HepG2 (cell line): ENCODE data around the gene CARS2. TPM values are rescaled to one million over a fixed set of nuclear protein-coding genes. Genes with fewer than 3 reads are reported as not detected.

Experiments used
- ATAC-seq: fragments of 200-7000 bp; cut with Tn5 transposase; 3 replicates; pipeline ENCODE4 v1.9.1; 2020; ENCODE audit warnings: mild to moderate bottlenecking, moderate library complexity
- BruUV-seq: library from RNA; stranded (reverse); fragments of 400-500 nt; replicated peaks from 2 replicates; lab custom pipeline; 2021; lab: Mats Ljungman, UMichigan
- CTCF ChIA-PET: fragments of 300-600 bp; formaldehyde crosslinking; extraction: SDS; loops from one replicate; lab custom pipeline; 2021; ENCODE audit warnings: low total read pairs, inconsistent platforms, low intra/inter-chr PET ratio; lab: Yijun Ruan, JAX
- POLR2A ChIA-PET: fragments of 350-600 bp; sonication (Branson Sonifier 250); formaldehyde crosslinking; loops from one replicate; lab custom pipeline; 2020; ENCODE audit warnings: antibody characterized with exemption, inconsistent platforms; lab: Yijun Ruan, JAX
- DNase-seq: peaks from one replicate; pipeline ENCODE4 v3.0.0-alpha.2; 2015; ENCODE audit warnings: low spot score
- FAIRE-seq: peaks from 3 replicates; lab custom pipeline; 2011; peaks lifted over from hg19 to GRCh38; lab: Jason Lieb, UNC
- H2AFZ ChIP-seq: one replicate; pipeline ENCODE4 v1.6.1; 2011; ENCODE audit warnings: low read length, inconsistent platforms
- H3K27ac ChIP-seq: fragments of 300-600 bp; 3 replicates; pipeline ENCODE4 v1.8.0; 2011; ENCODE audit warnings: mixed run types, mild to moderate bottlenecking, mixed read lengths, low read length, inconsistent platforms; ENCODE audit not compliant: insufficient read depth; ENCODE audit errors: extremely low read length
- H3K27me3 ChIP-seq, 2 experiments: fragments of 200-600 bp in 1 of 2; 2 replicates in 1 of 2; 3 replicates in 1 of 2; pipeline versions ENCODE4 v1.6.0 to v1.8.0; 2011; ENCODE audit warnings: low read length in 2 of 2, mild to moderate bottlenecking in 2 of 2, moderate library complexity in 2 of 2, inconsistent platforms in 1 of 2; ENCODE audit not compliant: insufficient read depth in 2 of 2, control insufficient read depth in 1 of 2
- H3K36me3 ChIP-seq, 2 experiments: fragments of 200-600 bp in 1 of 2; replicated peaks in 1 of 2; 2 replicates in 1 of 2; 3 replicates in 1 of 2; pipeline versions ENCODE4 v1.5.1 to v1.8.0; 2011; ENCODE audit warnings: low read length in 2 of 2, inconsistent platforms in 1 of 2; ENCODE audit not compliant: insufficient read depth in 2 of 2, control insufficient read depth in 1 of 2
- H3K4me1 ChIP-seq: 2 replicates; pipeline ENCODE4 v1.5.1; 2012; ENCODE audit warnings: low read length, inconsistent platforms; ENCODE audit not compliant: insufficient read depth
- H3K4me2 ChIP-seq: 2 replicates; pipeline ENCODE4 v1.6.0; 2011; ENCODE audit warnings: low read depth, low read length, inconsistent platforms
- H3K4me3 ChIP-seq, 3 experiments: fragments of 200-600 bp in 1 of 3; sonication (generic), shearing (Covaris generic) in 1 of 3; replicated peaks in 1 of 3; 2 replicates each; pipeline ENCODE4 v1.5.1; 2011 to 2016; ENCODE audit warnings: low read length in 3 of 3, inconsistent platforms in 2 of 3, low read depth in 2 of 3, mild to moderate bottlenecking in 2 of 3, control low read depth in 1 of 3, mixed read lengths in 1 of 3; ENCODE audit not compliant: insufficient read depth in 1 of 3
- H3K79me2 ChIP-seq: one replicate; pipeline ENCODE4 v1.6.1; 2011; ENCODE audit warnings: low read length, inconsistent platforms; ENCODE audit not compliant: insufficient read depth
- H3K9ac ChIP-seq: 2 replicates; pipeline ENCODE4 v1.6.0; 2011; ENCODE audit warnings: mild to moderate bottlenecking, low read depth, low read length, inconsistent platforms; ENCODE audit not compliant: insufficient read depth
- H3K9me3 ChIP-seq: 2 replicates; pipeline ENCODE4 v1.5.1; 2012; ENCODE audit warnings: mild to moderate bottlenecking, low read length
- H4K20me1 ChIP-seq: 2 replicates; pipeline ENCODE4 v1.6.0; 2011; ENCODE audit warnings: inconsistent platforms, mild to moderate bottlenecking, low read length, moderate library complexity; ENCODE audit not compliant: insufficient read depth
- GABPB1 ChIP-seq: IDR thresholded peaks from 2 replicates; pipeline ENCODE4 v1.6.1; 2016; ENCODE audit warnings: mild to moderate bottlenecking, missing genetic modification reagents, moderate library complexity, missing compliant biosample characterization
- MTF1 ChIP-seq: sonication (generic); formaldehyde crosslinking; IDR thresholded peaks from 2 replicates; pipeline ENCODE4 v1.5.0; 2020; ENCODE audit warnings: missing genetic modification reagents
- RAD21 ChIP-seq: fragments of 450-650 bp; formaldehyde crosslinking; IDR thresholded peaks from 2 replicates; pipeline ENCODE4 v1.5.0; 2020; ENCODE audit warnings: mild to moderate bottlenecking
- SMYD3 ChIP-seq: sonication (generic); formaldehyde crosslinking; IDR thresholded peaks from 2 replicates; pipeline ENCODE4 v1.8.1; 2023; ENCODE audit warnings: mild to moderate bottlenecking, missing genetic modification reagents
- THYN1 ChIP-seq: sonication (generic); formaldehyde crosslinking; IDR thresholded peaks from 2 replicates; pipeline ENCODE4 v1.8.1; 2023; ENCODE audit warnings: low read depth, mild to moderate bottlenecking, moderate library complexity, missing genetic modification reagents, borderline replicate concordance
- ZFAT ChIP-seq: sonication (generic); formaldehyde crosslinking; conservative IDR thresholded peaks from 2 replicates; pipeline ENCODE4 v1.8.1; 2023; ENCODE audit warnings: missing genetic modification reagents, inconsistent platforms
- ZNF17 ChIP-seq: sonication (generic); formaldehyde crosslinking; IDR thresholded peaks from 2 replicates; pipeline ENCODE4 v1.5.0; 2020; ENCODE audit warnings: mild to moderate bottlenecking, missing genetic modification reagents
- ZNF33B ChIP-seq: sonication (generic); formaldehyde crosslinking; IDR thresholded peaks from 2 replicates; pipeline ENCODE4 v1.5.1; 2020; ENCODE audit warnings: mild to moderate bottlenecking, missing genetic modification reagents
- ZNF879 ChIP-seq: sonication (generic); formaldehyde crosslinking; IDR thresholded peaks from 2 replicates; pipeline ENCODE4 v1.8.1; 2023; ENCODE audit warnings: missing genetic modification reagents
- ZNF883 ChIP-seq: sonication (generic); formaldehyde crosslinking; IDR thresholded peaks from 2 replicates; pipeline ENCODE4 v1.5.1; 2020; ENCODE audit warnings: mild to moderate bottlenecking, missing genetic modification reagents; ENCODE audit errors: not compliant biosample characterization
- WGBS: methylation state at CpG from one replicate; pipeline ENCODE4 v1.1.6; 2017; ENCODE audit warnings: low lambda C conversion rate; 5-methylcytosine and 5-hydroxymethylcytosine counted together
- in situ Hi-C: cut with HindIII; loops from 2 replicates; pipeline ENCODE4 v1.10.0; 2017; ENCODE audit warnings: low pct_unique_long_range_greater_than_20kb; ENCODE audit not compliant: extremely low pct_ligation_motif_present
- intact Hi-C: fragments of 100-400 bp; cut with micrococcal nuclease; formaldehyde crosslinking; loops from one replicate; pipeline ENCODE4 v1.10.0; 2022; ENCODE audit not compliant: unreplicated experiment
- polyA plus RNA-seq, 8 experiments: library from polyadenylated mRNA; depleted of rRNA in 3 of 8; stranded (reverse) in 7 of 8; unstranded in 1 of 8; fragments of >200 nt; fragmentation: Illumina TruSeq in 4 of 8; extraction: Trizol in 4 of 8; gene quantifications; 2 replicates each; pipeline versions ENCODE4 v1.2.1 to v1.2.3, GENCODE V29; 2011 to 2016; ENCODE audit warnings: low read depth in 4 of 8, missing spikeins in 1 of 8, mixed read lengths in 1 of 8; ENCODE audit not compliant: insufficient read depth in 1 of 8
- total RNA-seq, 5 experiments: library from RNA; depleted of rRNA; stranded (reverse); fragments of >200 nt; fragmentation: Illumina TruSeq; extraction: Trizol; gene quantifications; 2 replicates each; pipeline ENCODE4 v1.2.3, GENCODE V29; 2016; ENCODE audit warnings: low read depth in 1 of 5
- TF ChIP-seq, protein P1 (sequence below): IDR thresholded peaks from 2 replicates; pipeline ENCODE4 v1.6.1; 2018; ENCODE audit warnings: missing genetic modification reagents
- TF ChIP-seq, protein P2 (sequence below): sonication (generic); formaldehyde crosslinking; IDR thresholded peaks from 2 replicates; pipeline ENCODE4 v1.5.0; 2020; ENCODE audit warnings: missing genetic modification reagents
- TF ChIP-seq, protein P3 (sequence below): sonication (generic); formaldehyde crosslinking; IDR thresholded peaks from 2 replicates; pipeline ENCODE4 v1.5.0; 2020; ENCODE audit warnings: missing genetic modification reagents, mild to moderate bottlenecking, borderline replicate concordance
- TF ChIP-seq, protein P4 (sequence below): sonication (generic); formaldehyde crosslinking; IDR thresholded peaks from 2 replicates; pipeline ENCODE4 v1.4.0; 2020; ENCODE audit warnings: missing genetic modification reagents
- TF ChIP-seq, protein P5 (sequence below): sonication (generic); formaldehyde crosslinking; IDR thresholded peaks from 2 replicates; pipeline ENCODE4 v1.5.1; 2020; ENCODE audit warnings: mild to moderate bottlenecking, moderate library complexity, missing genetic modification reagents
- TF ChIP-seq, protein P6 (sequence below): sonication (generic); formaldehyde crosslinking; IDR thresholded peaks from 2 replicates; pipeline ENCODE4 v1.4.0; 2020; ENCODE audit warnings: missing genetic modification reagents

The CARS2 gene
- total and polyA plus RNA-seq, 2 of the 13 experiments (the other 11 are each of a cell fraction or from before 2014, with no cell fraction given) = 41.1 to 59.3 TPM

DNA sequence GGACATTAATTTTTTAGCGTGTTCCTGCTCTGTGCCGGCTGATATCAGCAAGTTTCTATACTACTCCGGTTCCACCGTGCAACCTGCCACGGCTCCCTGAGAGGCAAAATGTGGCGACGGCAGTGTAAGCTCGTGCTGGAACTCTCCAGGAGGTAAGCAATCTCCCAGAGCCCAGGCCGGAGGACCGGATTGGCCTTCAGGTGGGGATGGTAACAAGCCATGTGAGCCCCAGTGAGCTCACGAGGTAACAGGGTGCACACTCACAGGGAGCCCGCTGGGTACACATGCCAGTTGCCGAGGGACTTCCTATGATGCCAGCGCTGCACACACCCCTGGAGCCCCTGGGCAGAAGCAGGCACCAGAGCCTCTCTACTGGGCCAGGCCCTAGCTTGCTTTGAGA lies 52.1 kb downstream of the CARS2 start:
- H3K27me3 ChIP-seq = no peaks in the 10 kb centered on the region
- no peaks in the 10 kb centered on the region for H3K79me2 ChIP-seq
- ATAC-seq (no peak), FAIRE-seq (no peak), DNase-seq (no peak)
- H3K4me3 ChIP-seq = no peak overlapping the region
- no peak overlapping the region for H3K4me2 ChIP-seq
- H3K9me3 ChIP-seq = no peaks in the 10 kb centered on the region
- H3K36me3 ChIP-seq = peaks cover 4 to 35% of the 10 kb centered on the region in 2 experiments
- H3K4me1 ChIP-seq = no peaks in the 10 kb centered on the region
- H3K27ac ChIP-seq = no peak overlapping the region
- CTCF ChIA-PET = no interaction called here
- 98% methylated on average over 11 of the region's 14 CpGs for WGBS
- in situ Hi-C loops (no loop called here), intact Hi-C loops (no loop called here)
- H4K20me1 ChIP-seq = no peaks in the 10 kb centered on the region
- no peak overlapping the region for H3K9ac ChIP-seq
- POLR2A ChIA-PET = no interaction called here
- H2AFZ ChIP-seq = no peak overlapping the region
- BruUV-seq = no TSS peak
- TF ChIP-seq RAD21 (CRISPR knock-in tag) (no peak), ZFAT (CRISPR knock-in tag) (no peak), MTF1 (CRISPR knock-in tag) (no peak), ZNF883 (CRISPR knock-in tag) (no peak), ZNF879 (CRISPR knock-in tag) (no peak), THYN1 (CRISPR knock-in tag) (no peak), SMYD3 (CRISPR knock-in tag) (no peak), GABPB1 (CRISPR knock-in tag) (no peak), ZNF17 (CRISPR knock-in tag) (no peak), ZNF33B (CRISPR knock-in tag) (no peak)
- TF ChIP-seq, protein P1, sequence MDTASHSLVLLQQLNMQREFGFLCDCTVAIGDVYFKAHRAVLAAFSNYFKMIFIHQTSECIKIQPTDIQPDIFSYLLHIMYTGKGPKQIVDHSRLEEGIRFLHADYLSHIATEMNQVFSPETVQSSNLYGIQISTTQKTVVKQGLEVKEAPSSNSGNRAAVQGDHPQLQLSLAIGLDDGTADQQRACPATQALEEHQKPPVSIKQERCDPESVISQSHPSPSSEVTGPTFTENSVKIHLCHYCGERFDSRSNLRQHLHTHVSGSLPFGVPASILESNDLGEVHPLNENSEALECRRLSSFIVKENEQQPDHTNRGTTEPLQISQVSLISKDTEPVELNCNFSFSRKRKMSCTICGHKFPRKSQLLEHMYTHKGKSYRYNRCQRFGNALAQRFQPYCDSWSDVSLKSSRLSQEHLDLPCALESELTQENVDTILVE (CRISPR knock-in tag) = no peak
- TF ChIP-seq, protein P2, sequence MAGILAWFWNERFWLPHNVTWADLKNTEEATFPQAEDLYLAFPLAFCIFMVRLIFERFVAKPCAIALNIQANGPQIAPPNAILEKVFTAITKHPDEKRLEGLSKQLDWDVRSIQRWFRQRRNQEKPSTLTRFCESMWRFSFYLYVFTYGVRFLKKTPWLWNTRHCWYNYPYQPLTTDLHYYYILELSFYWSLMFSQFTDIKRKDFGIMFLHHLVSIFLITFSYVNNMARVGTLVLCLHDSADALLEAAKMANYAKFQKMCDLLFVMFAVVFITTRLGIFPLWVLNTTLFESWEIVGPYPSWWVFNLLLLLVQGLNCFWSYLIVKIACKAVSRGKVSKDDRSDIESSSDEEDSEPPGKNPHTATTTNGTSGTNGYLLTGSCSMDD (CRISPR knock-in tag) = no peak
- TF ChIP-seq, protein P3, sequence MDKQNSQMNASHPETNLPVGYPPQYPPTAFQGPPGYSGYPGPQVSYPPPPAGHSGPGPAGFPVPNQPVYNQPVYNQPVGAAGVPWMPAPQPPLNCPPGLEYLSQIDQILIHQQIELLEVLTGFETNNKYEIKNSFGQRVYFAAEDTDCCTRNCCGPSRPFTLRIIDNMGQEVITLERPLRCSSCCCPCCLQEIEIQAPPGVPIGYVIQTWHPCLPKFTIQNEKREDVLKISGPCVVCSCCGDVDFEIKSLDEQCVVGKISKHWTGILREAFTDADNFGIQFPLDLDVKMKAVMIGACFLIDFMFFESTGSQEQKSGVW = no peak
- TF ChIP-seq, protein P4, sequence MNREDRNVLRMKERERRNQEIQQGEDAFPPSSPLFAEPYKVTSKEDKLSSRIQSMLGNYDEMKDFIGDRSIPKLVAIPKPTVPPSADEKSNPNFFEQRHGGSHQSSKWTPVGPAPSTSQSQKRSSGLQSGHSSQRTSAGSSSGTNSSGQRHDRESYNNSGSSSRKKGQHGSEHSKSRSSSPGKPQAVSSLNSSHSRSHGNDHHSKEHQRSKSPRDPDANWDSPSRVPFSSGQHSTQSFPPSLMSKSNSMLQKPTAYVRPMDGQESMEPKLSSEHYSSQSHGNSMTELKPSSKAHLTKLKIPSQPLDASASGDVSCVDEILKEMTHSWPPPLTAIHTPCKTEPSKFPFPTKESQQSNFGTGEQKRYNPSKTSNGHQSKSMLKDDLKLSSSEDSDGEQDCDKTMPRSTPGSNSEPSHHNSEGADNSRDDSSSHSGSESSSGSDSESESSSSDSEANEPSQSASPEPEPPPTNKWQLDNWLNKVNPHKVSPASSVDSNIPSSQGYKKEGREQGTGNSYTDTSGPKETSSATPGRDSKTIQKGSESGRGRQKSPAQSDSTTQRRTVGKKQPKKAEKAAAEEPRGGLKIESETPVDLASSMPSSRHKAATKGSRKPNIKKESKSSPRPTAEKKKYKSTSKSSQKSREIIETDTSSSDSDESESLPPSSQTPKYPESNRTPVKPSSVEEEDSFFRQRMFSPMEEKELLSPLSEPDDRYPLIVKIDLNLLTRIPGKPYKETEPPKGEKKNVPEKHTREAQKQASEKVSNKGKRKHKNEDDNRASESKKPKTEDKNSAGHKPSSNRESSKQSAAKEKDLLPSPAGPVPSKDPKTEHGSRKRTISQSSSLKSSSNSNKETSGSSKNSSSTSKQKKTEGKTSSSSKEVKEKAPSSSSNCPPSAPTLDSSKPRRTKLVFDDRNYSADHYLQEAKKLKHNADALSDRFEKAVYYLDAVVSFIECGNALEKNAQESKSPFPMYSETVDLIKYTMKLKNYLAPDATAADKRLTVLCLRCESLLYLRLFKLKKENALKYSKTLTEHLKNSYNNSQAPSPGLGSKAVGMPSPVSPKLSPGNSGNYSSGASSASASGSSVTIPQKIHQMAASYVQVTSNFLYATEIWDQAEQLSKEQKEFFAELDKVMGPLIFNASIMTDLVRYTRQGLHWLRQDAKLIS (CRISPR knock-in tag) = no peak
- TF ChIP-seq, protein P5, sequence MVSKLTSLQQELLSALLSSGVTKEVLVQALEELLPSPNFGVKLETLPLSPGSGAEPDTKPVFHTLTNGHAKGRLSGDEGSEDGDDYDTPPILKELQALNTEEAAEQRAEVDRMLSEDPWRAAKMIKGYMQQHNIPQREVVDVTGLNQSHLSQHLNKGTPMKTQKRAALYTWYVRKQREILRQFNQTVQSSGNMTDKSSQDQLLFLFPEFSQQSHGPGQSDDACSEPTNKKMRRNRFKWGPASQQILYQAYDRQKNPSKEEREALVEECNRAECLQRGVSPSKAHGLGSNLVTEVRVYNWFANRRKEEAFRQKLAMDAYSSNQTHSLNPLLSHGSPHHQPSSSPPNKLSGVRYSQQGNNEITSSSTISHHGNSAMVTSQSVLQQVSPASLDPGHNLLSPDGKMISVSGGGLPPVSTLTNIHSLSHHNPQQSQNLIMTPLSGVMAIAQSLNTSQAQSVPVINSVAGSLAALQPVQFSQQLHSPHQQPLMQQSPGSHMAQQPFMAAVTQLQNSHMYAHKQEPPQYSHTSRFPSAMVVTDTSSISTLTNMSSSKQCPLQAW (CRISPR knock-in tag) = no peak
- TF ChIP-seq, protein P6, sequence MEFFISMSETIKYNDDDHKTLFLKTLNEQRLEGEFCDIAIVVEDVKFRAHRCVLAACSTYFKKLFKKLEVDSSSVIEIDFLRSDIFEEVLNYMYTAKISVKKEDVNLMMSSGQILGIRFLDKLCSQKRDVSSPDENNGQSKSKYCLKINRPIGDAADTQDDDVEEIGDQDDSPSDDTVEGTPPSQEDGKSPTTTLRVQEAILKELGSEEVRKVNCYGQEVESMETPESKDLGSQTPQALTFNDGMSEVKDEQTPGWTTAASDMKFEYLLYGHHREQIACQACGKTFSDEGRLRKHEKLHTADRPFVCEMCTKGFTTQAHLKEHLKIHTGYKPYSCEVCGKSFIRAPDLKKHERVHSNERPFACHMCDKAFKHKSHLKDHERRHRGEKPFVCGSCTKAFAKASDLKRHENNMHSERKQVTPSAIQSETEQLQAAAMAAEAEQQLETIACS (CRISPR knock-in tag) = no peak
